Activated T-helper 1 cell treated with anti-CD3 and anti-CD28 coated beads, Interleukin-12 subunit alpha, Interleukin-12 subunit beta, Interleukin-2, Interleukin-4 antibody, amounts not matched to agents 30 ng/mL and 10 ng/mL and 1 ng/mL, durations not matched to agents 14 hours and 24 hours and 36 hours (primary cell): ENCODE data around the gene AKT2. TPM values are rescaled to one million over a fixed set of nuclear protein-coding genes. Genes with fewer than 3 reads are reported as not detected.

ENCODE experiments used
- DNase-seq: peaks from one replicate; pipeline ENCODE4 v3.0.0; 2021; ENCODE audit warnings: low spot score
- H3K27ac Mint-ChIP-seq: one replicate; pipeline ENCODE4 v1.8.0; 2021; ENCODE audit warnings: mild to moderate bottlenecking, mixed read lengths
- H3K27me3 Mint-ChIP-seq: one replicate; pipeline ENCODE4 v1.8.0; 2022; ENCODE audit warnings: mild to moderate bottlenecking, moderate library complexity, mixed read lengths; ENCODE audit not compliant: insufficient read depth
- H3K36me3 Mint-ChIP-seq: one replicate; pipeline ENCODE4 v1.8.0; 2021; ENCODE audit warnings: low read depth, mixed read lengths
- H3K4me1 Mint-ChIP-seq: one replicate; pipeline ENCODE4 v1.8.0; 2021; ENCODE audit warnings: low read depth, mixed read lengths
- H3K4me3 Mint-ChIP-seq: one replicate; pipeline ENCODE4 v1.8.0; 2021; ENCODE audit warnings: mild to moderate bottlenecking, moderate library complexity, mixed read lengths
- H3K9me3 Mint-ChIP-seq: one replicate; pipeline ENCODE4 v1.8.0; 2021; ENCODE audit warnings: mixed read lengths
- intact Hi-C: fragments of 100-400 bp; cut with micrococcal nuclease; formaldehyde crosslinking; loops from one replicate; pipeline ENCODE4 v1.15.1; 2024
- total RNA-seq: library from RNA; stranded (reverse); gene quantifications from 2 replicates; pipeline ENCODE4 v1.2.3, GENCODE V29; 2022

AKT2 gene
- total RNA-seq, 1 donor from 2014 or later = 170 TPM

DNA sequence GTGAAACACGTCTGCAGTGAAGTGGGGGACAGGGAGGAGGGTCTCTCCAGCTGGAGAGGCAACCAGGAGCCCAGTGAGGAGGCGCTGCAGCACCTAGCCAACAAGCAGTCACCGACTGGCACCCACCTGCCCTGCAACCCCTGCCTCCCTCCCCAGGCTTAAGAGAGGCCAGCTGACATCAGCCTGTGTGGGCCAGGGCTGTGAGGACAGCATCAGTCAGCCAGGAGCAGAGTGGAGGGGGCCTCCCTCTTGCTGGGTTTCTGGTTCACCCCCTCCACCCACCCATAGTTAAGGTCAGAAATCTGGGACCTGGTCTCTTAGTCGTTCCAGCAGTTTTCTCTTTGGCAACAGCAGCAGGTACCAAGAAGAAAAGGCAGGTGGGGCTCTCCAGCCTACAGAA is 33.2 kb downstream of the AKT2 start:
- H3K36me3 Mint-ChIP-seq = peaks cover 31% of the 10 kb centered on the region
- H3K9me3 Mint-ChIP-seq = no peaks in the 10 kb centered on the region
- no peak for DNase-seq
- no peaks in the 10 kb centered on the region for H3K27me3 Mint-ChIP-seq
- no peak overlapping the region for H3K4me3 Mint-ChIP-seq
- H3K27ac Mint-ChIP-seq = no peak overlapping the region
- intact Hi-C loops = no loop called here
- H3K4me1 Mint-ChIP-seq = no peaks in the 10 kb centered on the region

GRCh38 chr19:40251244-40251643 is 33.9 kb downstream of the AKT2 start:
- no peaks in the 10 kb centered on the region for H3K9me3 Mint-ChIP-seq
- H3K27ac Mint-ChIP-seq = no peak overlapping the region
- H3K27me3 Mint-ChIP-seq = no peaks in the 10 kb centered on the region
- no peak for DNase-seq
- no peak overlapping the region for H3K4me3 Mint-ChIP-seq
- H3K4me1 Mint-ChIP-seq = no peaks in the 10 kb centered on the region
- intact Hi-C loops = no loop called here
- peaks cover 31% of the 10 kb centered on the region for H3K36me3 Mint-ChIP-seq

DNA sequence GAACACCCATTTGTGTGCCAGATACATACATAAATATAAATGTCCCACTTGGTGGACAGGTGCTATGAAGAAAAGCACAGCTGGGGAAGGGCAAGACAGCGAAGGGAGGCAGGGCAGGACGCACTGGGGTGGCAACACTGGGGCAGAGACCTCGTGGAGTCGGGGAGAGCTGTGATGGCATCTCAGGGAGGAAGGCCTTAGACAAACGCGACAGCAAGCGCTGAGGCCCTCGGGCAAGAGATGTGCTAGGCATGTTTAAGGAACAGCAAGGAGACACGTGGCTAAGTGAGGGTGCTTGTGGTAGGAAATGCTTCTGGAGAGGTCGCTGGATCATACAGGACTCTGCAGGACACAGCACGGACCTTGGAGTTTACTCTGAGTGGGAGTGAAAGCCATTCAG is 35.4 kb downstream of the AKT2 start:
- Mint-ChIP-seq H3K4me1 (no peaks in the 10 kb centered on the region), H3K4me3 (no peak overlapping the region), H3K27ac (no peak overlapping the region), H3K36me3 (peaks cover 16% of the 10 kb centered on the region), H3K9me3 (no peaks in the 10 kb centered on the region), H3K27me3 (no peaks in the 10 kb centered on the region)
- DNase-seq = no peak
- intact Hi-C loops = no loop called here

DNA sequence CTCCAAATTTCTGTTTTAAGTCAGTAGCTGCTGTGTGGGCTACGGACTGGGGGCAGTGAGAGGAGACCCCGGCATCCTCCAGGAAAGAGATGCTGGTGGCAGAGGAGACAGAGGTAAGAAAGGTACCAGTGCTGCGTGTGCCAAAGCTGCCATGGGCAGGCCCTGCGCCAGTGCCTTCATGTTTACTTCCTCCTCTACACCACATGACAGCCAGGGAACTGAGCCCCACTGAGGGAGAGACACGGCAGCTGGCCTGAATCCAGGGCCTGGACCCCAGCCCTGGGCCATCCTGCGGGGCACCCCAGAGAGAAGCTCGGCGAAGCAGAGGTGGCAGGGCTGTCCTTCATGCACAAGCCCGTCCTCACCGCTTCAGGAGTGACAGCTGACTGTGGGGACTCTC is 35.9 kb downstream of the AKT2 start:
- Mint-ChIP-seq H3K27me3 (no peaks in the 10 kb centered on the region), H3K27ac (no peak overlapping the region)

DNA sequence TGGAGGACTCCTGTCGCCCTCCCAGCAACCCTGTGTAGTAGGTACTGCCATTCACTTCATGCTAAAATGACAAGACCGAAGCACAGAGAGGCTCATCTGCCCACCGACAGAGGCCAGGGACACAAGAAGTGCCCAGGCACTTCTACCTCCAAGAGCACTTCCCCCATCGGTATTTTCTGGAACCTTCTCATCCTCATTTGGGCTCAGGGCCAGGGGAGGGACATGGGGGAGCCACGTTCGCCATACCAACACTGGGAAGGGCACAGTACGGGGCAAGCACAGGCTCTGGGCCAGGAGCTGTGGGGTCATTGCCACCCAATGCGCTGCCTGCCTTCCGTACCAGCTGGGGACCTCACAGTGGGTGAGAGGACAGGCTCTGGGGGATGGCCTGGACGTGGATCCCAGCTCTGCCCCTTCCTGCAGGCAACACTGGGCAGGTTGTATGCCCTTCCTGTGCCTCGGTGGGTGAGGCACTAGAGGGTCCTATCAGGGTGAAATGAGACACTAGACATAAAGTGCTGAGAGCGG is 37.3 kb downstream of the AKT2 start:
- Mint-ChIP-seq H3K4me3 (no peak overlapping the region), H3K36me3 (peaks cover 9% of the 10 kb centered on the region)
- intact Hi-C loops = no loop called here

More for the DNA sequence above, 35.9 kb downstream of the AKT2 start:
- Mint-ChIP-seq H3K9me3 (no peaks in the 10 kb centered on the region), H3K36me3 (peaks cover 16% of the 10 kb centered on the region), H3K4me1 (no peaks in the 10 kb centered on the region), H3K4me3 (no peak overlapping the region)
- no peak for DNase-seq
- intact Hi-C loops = no loop called here

GRCh38 chr19:40247178-40247577 is 38.0 kb downstream of the AKT2 start:
- no peaks in the 10 kb centered on the region for H3K27me3 Mint-ChIP-seq
- intact Hi-C loops = no loop called here
- no peak overlapping the region for H3K27ac Mint-ChIP-seq
- no peaks in the 10 kb centered on the region for H3K9me3 Mint-ChIP-seq
- H3K36me3 Mint-ChIP-seq = peaks cover 6% of the 10 kb centered on the region
- no peak overlapping the region for H3K4me3 Mint-ChIP-seq
- no peaks in the 10 kb centered on the region for H3K4me1 Mint-ChIP-seq
- DNase-seq = no peak

More for the DNA sequence above, 37.3 kb downstream of the AKT2 start:
- no peaks in the 10 kb centered on the region for H3K9me3 Mint-ChIP-seq
- DNase-seq = no peak
- H3K4me1 Mint-ChIP-seq = no peaks in the 10 kb centered on the region
- no peak overlapping the region for H3K27ac Mint-ChIP-seq
- H3K27me3 Mint-ChIP-seq = no peaks in the 10 kb centered on the region

DNA sequence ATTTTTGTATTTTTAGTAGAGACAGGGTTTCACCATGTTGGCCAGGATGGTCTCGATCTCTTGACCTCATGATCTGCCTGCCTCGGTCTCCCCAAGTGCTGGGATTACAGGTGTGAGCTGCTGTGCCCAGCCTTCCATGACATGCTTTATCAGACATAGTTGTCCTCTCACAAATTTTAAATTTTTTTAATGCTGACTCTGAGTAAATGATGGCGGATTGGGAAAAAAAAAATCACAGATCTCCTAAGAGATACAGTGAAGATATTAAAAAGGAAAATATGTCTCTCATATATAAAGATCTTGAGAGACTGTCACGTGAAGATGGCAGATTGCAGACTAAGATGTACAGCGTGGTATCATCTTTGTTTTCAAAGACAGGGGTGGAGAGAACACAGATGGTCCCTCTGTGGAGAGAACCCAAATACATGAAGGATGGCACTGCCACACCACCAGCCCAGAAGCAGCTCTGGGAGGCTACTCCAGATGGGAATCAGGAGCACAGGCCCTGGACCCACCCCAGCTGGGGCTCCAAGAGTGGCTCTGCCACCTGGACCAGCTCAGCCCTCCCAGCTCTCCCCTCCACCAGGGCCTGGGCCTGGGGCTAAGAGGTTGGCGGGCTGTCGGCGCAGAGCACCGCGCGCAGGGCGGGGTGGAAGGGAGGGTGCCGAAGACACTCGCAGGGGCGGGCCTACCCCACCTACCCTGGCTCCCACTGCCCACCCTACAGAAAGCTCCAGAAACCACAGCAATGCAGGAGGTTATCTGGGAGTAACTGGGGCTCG is 38.7 kb downstream of the AKT2 start:
- Mint-ChIP-seq H3K27me3 (no peaks in the 10 kb centered on the region), H3K27ac (no peak overlapping the region), H3K36me3 (peaks cover 6% of the 10 kb centered on the region), H3K4me1 (no peaks in the 10 kb centered on the region), H3K9me3 (no peaks in the 10 kb centered on the region), H3K4me3 (no peak overlapping the region)
- no peak for DNase-seq
- intact Hi-C loops = no loop called here

DNA sequence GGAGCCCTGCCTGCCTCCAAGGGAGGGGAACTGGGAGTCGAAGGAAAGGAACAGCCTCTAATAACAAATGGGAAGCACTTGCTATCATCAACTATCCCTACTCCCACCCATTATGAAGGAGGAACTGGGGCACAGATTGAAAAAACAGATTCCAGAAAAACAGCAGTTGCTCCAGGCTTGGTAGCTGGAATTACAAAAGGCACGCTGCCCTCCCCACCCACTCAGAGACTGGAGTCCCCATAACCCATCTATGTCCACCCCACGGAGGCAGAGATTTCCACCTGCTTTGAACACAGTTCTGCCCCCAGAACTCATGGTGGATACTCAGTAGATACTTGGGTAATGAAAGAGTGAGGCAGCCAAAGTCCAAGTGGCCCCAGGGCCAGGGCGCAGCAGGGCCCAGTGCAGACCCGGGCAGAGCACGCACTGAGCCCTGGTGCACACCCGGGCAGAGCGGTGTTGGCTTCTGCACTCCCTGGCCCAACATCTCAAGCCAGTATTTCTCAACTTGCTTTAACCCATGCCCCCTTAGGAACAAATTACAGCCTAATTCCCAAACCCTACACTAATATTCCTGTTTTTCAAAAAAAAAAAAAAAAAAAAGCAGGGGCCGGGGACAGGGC is 39.5 kb downstream of the AKT2 start:
- Mint-ChIP-seq H3K4me1 (no peaks in the 10 kb centered on the region), H3K27me3 (no peaks in the 10 kb centered on the region), H3K36me3 (peaks cover 10% of the 10 kb centered on the region), H3K9me3 (no peaks in the 10 kb centered on the region), H3K4me3 (no peak overlapping the region), H3K27ac (no peak overlapping the region)
- intact Hi-C loops = no loop called here
- no peak for DNase-seq

DNA sequence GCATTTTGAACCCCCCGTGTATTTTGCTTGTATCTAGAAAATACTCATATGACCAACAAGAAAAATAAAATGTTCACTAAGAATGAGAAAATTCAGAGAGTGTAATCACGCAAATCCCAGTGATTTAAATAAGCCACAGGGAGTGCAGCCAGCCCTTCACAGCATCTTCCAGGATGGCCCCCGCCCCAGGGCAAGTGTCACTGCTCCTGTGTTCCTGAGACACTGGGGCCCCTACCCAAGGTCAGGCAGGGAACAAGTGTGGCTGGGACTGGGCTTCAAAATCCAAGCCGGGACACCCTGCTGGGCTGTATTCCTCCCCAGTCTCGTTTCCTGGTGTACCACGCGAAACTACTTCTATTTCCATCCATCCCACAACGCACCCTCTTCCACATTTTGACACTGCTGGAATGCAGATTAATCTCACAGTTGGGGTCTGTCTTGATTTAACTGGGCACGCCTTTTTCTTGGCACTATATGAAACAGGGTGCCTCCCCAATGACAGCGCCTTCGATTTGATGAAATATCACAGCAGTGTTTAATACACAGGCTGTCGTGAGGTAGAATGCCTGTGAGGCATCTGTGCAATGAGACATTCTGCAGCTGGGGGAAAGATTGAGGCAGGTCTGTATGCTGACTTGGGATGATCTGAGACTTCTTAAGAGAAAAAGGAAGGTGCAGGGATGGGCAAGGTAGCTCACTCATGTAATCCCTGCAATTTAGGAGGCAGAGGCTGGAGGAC is 40.4 kb downstream of the AKT2 start:
- no peaks in the 10 kb centered on the region for H3K4me1 Mint-ChIP-seq
- intact Hi-C loops = no loop called here
- no peaks in the 10 kb centered on the region for H3K27me3 Mint-ChIP-seq
- H3K27ac Mint-ChIP-seq = no peak overlapping the region
- no peak overlapping the region for H3K4me3 Mint-ChIP-seq
- DNase-seq = no peak
- H3K9me3 Mint-ChIP-seq = no peaks in the 10 kb centered on the region
- H3K36me3 Mint-ChIP-seq = peaks cover 7% of the 10 kb centered on the region

DNA sequence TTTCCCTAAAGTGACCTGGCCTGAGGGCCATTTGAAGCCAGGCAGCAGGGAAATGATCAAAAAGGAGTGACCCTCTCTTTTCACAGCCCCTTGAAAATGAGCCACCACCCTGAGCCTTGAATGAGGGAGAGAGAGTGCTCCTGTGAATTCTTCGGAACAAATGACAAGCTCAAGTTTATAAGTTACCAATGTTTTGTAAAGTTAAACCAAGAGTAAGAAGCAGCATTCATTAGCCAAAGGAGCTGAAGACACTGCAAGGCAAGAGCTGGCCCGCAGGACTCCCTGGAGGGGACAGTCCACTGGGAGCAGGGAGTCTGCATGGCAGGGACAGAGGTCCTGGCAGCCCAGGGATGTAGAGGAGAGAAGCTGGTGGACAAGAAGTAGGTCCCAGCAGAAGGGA is 42.0 kb downstream of the AKT2 start:
- DNase-seq = no peak
- Mint-ChIP-seq H3K4me1 (no peaks in the 10 kb centered on the region), H3K9me3 (no peaks in the 10 kb centered on the region), H3K27me3 (no peaks in the 10 kb centered on the region), H3K36me3 (peaks cover 12% of the 10 kb centered on the region), H3K4me3 (no peak overlapping the region), H3K27ac (no peak overlapping the region)
- intact Hi-C loops = no loop called here

- Mint-ChIP-seq H3K36me3 (peaks cover 13% of the 10 kb centered on the region), H3K27me3 (no peaks in the 10 kb centered on the region), H3K27ac (no peak overlapping the region), H3K4me1 (no peaks in the 10 kb centered on the region), H3K4me3 (no peak overlapping the region), H3K9me3 (no peaks in the 10 kb centered on the region)
- DNase-seq = no peak
- intact Hi-C loops = no loop called here
Measured at GRCh38 chr19:40242480-40242879, 42.7 kb downstream of the AKT2 start.

GRCh38 chr19:40241809-40242384 is 43.2 kb downstream of the AKT2 start:
- DNase-seq = no peak
- H3K27me3 Mint-ChIP-seq = no peaks in the 10 kb centered on the region
- H3K36me3 Mint-ChIP-seq = peaks cover 16% of the 10 kb centered on the region
- intact Hi-C loops = no loop called here
- no peak overlapping the region for H3K4me3 Mint-ChIP-seq
- H3K4me1 Mint-ChIP-seq = no peaks in the 10 kb centered on the region
- H3K9me3 Mint-ChIP-seq = no peaks in the 10 kb centered on the region
- H3K27ac Mint-ChIP-seq = no peak overlapping the region
